Stimulated activated CD8-positive, alpha-beta memory T cell treated with anti-CD3 and anti-CD28 coated beads, Interleukin-15, amount 100 ng/mL, for 1 hour (primary cell): Measurements from ENCODE around the gene BRMS1.

ENCODE experiments used
- DNase-seq: peaks from one replicate; pipeline ENCODE4 v3.0.0-alpha.2; 2020; ENCODE audit warnings: low read depth

BRMS1 gene

DNA sequence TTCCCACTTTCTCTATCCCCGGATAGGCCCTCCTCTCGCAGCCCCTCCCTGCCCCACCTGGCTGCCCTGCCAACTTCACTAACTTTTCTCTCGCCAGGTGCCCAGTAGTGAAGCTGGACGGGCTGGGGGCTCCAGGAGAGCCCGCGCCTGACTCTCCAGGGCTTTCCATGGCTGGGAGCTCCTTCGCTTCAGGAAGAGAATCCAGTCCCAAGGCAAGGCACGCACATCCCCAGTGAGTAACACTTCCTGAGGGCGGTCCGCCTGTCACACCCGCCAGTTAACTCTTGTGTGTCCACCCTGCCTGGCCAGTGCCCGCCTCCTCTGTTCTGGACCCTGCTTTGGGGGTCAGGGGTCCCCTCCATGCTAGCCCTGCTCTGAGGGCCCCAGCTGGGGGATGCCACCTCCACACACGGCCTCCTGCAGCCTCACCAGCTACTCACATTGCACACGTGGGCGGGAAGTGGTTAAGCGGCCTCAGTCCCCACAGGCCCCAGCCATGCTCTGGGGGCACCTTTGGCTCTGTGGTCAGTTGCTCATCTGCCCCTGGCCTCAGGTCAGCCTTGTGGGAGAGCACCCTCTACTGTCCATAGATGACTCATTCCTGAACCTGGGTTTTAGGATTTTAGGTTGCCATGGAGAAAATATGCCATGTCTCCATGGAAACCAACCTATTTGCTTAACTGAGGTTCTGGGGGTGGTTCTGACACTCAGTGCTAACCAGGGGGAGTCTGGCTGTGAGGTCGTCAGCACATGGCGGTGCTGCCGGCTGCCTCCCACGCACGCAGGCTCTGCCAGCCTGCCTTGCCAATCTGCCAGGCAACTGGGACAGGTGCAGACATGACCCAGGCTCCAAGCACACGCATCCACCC lies 8.4 kb downstream of the BRMS1 start, which contains the start of gene RIN1:
Gene RIN1, minus strand, starts transcription at position 201 of the 869 bp plus-strand sequence. Its CDS starts 32 bp downstream, at position 169.
- DNase-seq, result no peak

DNA sequence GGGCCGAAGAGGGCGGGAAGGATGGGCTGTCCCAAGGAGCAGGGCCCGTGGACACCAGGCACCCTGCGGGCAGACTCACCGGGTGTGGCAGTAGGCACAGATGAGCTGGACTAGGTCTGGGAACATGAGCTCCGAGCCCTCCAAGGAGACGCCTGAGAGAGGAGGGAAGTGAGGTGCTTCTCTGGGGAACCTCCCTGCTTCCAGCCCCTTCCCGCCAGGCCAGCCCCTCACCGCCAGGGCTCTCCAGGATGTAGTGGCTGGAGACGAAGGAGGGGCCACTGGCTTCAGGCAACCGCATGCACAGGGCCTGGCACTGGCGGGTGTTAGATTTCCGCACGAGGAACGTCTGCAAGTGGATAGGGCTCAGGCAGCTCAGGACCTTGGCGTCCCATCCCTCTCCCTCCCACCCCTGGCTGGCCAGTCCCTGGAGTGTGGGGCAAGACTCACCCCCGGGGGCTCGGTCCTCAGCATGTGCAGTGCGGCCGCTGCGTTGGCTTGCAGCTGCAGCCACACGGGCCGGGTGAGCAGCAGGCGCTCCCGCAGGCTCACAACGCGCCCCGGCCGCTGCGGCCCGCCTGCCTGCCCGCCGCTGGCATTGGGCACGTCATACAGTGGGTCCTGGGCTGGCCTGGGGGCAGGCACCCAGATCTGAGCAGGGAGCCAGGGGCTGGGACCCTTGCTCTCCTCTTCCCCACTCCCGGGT lies 9.2 kb downstream of the BRMS1 start:
- DNase-seq, result no peak

DNA sequence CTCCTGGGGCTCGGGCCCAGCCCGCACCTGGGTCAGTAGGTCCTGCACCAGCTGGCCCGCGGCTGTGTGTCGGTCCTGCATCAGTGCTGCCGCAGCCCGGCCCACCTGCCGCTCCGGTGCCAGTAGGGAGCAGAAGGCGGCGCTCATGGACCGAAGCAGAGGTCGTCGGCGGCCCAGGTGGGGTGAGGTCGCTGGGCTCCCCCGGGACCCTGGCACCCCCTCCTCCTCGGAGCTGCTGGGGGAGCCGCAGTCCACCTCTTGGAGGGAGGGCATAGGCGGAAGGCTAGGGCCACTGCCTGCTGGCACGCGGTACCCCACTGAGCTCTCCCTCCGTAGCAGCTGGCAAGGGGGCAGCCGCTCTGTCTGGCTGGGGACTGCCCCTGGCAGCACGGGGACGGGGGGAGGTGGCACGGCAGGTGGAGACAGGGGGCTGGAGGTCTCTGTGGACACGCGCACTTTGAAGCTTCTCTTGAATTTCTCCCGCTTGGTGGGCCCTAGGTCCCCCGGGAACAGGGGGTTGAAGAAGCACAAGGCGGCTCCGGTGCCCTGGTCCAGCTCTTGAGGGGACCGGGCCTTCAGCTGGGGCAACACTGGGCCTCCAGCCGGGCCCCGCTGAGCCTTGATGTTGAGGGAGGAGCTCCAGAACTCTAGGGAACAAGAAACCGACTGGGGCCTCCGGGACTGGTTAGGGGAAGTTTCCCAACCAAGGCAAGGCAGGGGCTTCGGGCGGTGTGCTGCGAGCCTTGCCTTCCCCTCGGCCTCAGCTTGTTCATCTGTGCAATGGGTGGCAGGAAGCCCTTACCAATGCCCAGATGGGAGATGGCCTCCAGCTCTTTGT lies 10.1 kb downstream of the BRMS1 start:
- DNase-seq, result no peak

DNA sequence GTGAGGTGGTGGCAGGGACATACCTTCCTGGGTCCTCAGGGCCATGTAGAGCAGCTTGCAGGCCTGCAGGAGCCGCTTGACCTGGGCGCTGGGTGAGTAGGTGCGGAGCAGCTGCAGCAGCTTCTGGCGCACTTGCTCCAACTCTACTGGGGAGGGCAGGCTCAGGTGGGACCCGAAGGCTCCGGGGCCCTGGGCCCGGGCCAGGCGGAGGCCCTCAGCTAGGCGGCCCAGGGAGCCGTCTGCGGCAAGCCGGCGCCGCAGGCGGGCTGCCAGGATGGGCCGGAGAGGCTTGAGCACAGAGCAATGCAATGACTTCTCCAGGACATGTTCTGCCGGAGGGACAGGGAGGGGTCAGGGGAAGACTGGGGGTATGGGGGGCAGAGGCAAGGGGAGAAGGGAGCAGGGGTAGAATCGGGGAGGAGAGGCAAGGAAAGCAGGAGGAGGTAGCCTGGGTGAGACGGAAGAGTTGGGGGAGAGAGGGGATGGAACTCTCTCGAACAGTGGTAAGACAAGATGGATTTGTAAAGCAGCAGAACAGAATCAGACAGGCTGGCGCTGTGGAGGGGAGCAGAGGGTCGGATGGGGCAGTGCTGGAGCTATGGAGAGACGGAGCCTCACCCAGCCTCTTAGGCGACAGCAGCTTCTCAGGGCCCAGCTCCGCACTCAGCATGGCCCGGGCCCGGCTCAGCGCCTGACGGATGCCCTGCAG lies 10.9 kb downstream of the BRMS1 start:
- no peak for DNase-seq

DNA sequence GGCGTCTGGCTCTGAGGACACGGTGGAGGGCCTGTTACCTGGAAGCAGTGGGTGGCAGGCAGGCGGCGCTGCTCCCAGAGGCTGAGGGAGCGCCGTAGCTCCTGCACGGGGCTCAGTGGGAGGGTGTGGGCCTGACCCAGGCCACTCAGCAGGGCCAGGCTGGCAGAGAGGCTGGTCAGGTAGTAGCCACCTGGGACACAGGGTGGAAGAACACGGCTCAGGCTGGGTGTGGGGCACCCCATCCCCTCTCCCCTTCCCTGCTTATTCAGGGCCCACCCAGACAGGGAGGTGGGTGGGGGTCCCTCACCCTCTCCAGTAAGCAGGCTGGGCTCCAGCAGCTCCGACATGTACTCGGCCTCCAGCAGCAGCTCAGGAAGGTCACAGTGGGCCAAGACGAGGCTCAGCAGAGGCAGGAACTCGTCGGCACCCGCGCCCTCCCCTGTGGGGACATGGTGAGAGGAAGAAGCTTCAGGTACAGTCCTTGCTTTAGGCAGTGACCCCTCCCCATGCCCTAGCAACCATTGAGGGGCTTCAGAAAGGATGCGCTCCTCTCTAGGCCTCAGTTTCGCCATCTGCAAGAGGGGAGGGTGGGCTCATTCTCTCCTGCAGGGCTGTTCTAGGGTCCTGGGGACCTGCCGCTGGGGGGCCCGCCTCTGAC lies 11.6 kb downstream of the BRMS1 start:
- DNase-seq, result no peak

DNA sequence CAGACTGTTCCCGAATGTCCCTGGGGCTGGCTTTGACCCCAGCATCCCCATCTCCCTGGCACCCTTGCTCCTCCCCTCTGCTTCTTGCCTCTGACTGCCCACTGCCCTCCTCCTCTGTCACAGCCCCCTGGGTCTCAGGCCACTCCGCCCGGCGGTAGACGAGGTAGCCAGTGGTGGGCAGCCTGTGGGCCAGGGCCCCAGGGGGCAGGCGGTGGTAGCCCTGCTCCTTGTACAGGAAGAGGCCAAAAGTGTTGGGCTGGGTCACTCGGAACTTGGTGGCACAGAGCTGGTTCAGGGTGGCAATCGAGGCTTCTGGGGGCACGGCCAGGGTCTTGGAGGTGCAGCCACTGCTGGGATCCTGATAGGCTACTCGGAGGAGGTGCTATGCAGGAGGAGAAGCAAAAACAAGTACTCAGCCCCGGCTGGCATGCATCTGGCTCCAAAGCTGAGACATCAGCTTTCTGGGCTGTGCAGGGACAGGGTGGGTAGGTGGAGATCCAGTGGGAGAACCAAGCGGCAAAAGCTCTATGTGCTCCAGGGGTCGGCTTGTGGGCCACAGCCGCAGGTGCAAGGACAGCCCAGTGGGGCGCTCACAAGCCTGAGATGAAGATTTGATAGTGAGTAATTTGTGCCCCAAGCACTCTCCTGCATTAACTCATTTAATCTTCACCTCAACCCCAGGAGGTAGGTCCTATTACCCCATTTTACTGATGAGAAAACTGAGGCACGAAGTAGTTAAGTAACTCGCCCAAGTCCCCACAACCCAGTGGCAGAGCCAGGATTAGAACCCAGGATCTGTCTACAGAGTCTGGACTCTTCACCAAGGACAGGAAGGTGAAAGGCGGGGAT lies 12.3 kb downstream of the BRMS1 start:
- DNase-seq, result no peak

DNA sequence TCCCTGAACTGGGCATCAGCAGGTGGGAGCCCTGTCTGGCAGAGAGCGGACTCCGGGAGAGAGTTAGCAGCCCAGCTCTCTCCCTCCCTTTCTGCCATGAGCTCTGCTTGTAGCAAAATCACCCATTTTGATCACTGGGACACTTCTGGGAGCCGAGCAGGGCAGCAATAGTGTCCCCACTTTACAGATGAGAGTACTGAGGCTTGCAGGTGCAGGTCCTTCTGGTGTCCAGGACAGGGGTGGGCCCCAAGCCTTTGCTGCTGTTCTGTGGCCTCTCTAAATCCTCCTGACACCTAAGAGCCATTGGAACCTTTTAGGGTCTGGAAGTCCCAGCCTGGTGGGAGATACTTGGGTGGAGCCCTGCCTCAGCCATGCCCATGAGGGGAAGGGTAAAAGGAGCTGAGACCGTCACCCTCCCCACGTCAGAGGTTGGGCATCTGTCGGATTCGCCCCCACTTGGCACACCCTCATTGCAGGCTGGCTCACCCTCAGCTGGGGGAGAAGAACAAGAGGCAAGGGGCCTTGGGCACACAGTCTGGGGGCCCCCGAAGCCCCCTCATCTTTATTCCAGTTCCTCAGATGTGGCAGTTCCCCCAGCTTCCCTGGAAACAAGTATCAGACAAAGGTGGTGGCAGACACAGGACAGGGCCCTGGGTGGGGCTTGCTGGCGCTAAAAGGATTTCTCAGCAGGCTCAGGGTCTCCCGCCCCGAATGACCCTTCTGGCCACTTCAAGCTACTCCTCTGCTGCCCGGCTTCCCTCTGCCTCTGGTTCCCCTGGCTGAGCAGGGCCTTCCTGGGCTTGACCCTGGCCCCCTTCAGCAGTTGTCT lies 13.1 kb downstream of the BRMS1 start:
- DNase-seq, result no peak

DNA sequence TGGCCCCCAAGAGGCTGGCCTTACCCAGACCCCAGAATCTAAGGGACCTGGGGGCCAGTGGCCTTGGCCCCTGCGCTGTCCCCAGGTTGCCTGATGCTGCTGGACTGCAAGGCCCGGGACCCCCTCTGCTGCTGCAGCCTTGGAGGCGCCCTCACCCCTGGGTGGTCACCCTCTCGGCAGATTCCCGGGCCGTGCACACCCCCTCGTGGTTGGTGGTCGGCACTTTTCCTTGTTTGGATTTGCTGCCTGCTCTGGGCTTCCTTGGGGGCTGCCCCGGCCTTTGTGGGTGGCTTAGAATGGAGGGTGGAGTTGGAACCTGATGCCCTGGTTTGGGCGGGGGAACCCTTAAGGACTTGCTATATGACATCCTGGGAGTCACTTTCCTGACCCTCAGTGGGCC lies 14.0 kb downstream of the BRMS1 start:
- DNase-seq, result no peak

DNA sequence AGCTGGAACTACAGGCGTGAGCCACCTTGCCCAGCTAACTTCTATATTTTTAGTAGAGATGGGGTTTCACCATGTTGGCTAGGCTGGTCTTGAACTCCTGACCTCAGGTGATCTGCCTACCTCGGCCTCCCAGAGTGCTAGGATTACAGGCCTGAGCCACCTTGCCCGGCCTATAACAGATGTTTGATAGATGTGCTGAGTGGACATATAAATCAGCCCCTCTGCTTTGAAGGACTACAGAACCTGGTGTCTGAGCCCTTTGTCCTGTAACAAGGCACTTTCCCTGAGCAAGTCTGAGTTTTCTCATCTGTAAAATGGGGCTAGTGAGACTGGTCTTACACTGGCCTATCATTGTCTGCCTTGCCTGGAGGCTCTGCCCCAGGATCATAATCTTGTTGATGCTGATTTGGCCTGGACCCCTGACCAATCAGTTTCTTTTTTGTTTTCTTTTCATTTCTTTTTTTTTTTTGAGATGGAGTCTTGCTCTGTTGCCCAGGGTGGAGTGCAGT lies 15.7 kb downstream of the BRMS1 start:
- DNase-seq, result no peak

DNA sequence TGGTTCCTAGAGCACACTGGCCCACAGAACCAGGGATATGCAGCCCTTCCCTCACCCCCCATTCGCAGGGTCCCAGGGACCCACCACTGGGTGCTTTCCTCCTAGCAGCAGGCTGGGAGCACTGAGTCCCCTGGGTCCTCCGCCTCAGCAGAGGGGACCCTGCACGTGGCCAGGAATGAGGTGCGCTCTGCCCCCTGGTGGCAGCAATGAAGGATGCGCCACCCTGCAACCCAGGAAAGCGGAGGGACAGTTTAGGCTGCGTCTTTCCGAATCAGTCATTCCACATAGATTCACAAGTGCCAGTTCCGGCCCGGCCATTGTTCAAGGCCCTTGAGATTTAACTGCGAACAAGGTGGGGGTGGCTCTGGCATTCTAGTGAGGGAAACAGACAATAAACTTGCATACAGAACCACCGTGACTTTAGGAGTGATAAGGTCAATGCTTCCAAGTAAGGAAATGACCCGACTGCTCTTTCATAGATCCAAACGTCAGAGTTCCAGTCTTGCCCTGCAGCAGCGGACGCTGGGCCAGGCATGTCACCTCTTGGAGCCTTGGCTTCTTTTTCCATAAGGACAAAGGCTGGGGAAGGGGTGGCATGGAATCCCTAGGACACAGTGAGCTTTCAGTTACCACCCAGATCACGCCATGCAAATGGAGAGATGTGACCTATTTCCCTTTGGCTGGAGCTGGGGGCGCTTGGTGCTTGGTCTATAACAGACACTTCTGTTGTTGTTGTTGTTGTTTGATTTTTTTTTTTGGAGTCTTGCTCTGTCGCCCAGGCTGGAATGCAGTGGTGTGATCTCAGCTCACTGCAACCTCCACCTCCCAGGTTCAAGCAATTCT lies 16.4 kb downstream of the BRMS1 start:
- peak; percentile 62 for DNase-seq

DNA sequence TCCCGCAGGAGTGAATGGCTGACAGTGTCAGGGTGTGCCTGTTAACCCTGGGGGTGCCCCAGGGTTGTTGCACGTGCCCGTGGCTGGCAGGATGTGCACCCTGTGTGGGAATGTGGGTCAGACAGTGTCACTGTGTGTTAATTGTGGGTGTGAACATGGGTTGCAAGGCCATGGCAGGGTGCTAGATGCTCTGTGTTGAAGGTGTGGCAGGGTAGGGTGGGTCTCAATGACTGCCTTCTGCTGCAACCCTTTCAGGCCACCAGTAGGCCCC lies 16.9 kb downstream of the BRMS1 start:
- no peak for DNase-seq

DNA sequence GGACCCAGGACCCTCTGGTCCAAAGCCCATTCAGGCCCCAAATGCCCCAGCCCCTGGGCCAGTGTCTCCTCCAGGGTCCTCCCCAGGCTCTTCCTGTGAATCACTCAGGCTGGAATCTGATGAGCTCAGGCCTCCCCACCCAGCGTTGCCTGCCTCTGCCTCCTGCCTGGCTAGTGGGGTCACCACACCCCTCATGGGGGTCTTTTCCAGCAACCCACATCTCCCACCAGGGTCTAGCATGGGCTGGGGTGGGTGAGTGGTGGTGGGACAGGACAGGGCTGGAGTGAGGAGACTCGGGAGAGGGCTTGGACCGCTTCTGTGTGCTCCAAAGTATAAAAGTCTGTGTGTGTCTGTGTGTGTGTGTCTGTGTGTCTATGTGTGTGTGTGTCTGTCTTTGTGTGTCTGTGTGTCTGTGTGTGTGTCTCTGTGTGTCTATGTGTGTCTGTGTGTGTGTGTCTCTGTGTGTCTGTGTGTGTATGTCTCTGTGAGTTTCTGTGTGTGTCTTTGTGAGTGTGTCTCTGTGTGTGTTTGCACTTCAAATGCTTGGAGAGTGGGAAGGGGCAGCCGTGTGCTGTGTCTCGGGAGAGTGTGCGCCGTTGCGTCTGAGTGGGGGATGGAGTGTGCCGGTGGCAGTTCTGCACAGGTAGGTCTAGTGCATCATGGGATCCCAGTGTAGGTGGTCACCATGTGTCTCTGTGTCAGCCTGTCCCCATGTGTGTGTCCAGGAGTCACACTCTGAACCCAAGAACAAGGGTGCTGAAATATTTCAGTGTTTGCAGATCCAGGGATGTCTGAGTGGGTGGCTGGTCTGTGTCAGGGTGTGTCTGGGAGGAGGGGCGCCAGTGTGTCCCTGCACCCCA lies 17.5 kb downstream of the BRMS1 start:
- no peak for DNase-seq

DNA sequence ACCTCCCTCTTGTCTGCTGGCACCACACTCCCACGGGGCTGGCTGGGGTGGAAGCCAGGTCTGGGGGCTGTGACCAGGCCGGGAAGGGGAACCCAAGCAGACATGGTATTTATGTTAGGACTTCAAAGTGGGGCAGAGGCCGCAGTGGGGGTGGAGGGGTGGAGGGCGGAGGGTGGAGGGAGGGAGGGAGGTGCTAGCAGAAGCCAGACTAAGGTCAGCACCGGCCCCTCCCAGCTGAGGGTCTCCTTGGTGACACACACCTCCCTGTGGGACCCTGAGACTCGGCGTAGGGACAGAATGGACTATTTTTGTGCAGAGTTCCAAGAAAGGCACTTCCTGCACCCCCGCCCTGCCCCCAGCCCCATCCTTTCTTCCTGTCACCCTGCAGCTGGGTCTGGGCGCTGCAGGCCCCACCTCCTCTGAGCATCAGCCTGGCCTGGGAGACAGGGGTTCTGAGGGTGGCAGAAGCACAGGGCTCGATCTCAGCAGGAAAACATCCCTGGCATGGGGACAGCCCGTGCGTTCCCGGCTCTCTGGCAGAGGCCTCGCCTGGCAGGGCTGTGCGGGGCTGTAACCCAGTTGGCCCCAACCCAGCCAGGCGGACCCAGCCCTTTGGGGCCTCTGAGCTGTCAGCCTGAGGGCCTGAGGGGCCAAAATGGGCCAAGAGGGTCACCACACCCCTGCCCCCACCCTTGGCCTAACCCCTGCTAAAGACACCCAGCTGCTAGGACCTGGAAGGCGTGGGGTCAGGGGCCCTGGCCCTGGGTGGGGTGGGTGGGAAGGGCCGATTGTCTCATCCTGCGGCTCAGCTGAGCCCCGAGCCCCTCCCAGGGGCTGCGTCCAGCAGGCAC lies 18.4 kb downstream of the BRMS1 start:
- DNase-seq, result no peak

DNA sequence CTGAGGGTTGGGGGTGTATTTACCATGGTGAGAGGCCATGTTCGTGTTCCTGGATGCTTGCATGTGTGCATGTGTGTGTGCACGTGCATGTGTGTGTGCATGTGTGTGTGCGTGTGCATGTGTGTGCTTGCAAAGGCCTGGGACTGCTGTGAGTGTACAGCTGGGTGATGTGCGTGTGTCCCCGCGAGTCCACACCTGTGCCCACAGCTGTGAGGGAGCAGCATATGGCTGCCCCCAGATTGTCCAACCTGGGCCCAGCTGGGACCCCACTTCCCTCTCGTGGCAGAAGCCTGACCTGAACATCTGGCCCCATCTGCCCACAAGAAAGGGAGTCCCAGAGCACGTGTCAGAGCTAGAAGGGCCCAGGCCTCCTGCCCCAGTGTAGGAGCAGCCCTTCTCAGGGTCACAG lies 19.6 kb downstream of the BRMS1 start:
- DNase-seq, result no peak

DNA sequence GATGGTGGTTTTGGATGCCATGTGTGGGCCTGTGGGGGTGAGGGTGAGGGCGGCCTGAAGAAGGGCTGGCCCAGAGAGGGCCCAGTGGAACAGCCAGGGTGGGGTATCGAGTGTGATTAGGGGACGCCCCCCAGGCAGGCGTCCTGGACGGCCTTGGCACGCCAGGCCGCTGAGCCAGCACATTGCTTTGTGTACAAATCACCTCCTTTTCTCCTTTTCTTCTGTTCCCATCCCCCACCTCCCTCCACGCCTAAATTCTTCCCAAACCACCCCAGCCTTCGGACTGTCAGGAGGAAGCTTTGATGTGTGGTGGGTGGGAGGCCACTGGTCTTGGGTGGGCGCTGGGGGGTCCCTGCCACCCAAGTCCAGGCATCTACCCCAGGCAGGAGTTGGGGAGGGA lies 20.2 kb downstream of the BRMS1 start:
- no peak for DNase-seq

DNA sequence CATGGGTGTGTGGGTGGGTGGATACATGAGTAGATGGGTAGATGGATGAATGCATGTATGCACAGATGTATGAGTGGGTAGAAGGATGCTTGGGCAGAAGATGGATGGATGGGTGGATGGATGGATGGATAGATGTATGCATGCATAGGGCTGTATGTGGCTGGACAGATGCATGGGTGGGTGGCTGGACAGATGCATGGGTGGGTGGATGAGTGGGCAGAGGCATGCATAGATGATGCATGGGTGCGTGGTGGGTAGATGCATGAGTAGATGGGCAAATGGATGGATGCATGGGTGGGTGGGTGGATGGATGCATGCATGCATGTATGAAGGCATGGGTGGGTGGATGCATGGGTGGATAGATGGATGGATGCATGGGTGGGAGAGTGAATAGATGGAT lies 21.2 kb downstream of the BRMS1 start:
- no peak for DNase-seq
